GM12873 (cell line): ENCODE results near the gene RAB26.

Experiments used
- TF ChIP-seq, protein P1 (sequence below): IDR thresholded peaks from 2 replicates; pipeline ENCODE4 v1.5.1; 2012; ENCODE audit warnings: low read depth, mild to moderate bottlenecking, moderate library complexity, low read length, control low read depth; ENCODE audit not compliant: insufficient read depth; ENCODE audit errors: missing control alignments

Gene RAB26

DNA sequence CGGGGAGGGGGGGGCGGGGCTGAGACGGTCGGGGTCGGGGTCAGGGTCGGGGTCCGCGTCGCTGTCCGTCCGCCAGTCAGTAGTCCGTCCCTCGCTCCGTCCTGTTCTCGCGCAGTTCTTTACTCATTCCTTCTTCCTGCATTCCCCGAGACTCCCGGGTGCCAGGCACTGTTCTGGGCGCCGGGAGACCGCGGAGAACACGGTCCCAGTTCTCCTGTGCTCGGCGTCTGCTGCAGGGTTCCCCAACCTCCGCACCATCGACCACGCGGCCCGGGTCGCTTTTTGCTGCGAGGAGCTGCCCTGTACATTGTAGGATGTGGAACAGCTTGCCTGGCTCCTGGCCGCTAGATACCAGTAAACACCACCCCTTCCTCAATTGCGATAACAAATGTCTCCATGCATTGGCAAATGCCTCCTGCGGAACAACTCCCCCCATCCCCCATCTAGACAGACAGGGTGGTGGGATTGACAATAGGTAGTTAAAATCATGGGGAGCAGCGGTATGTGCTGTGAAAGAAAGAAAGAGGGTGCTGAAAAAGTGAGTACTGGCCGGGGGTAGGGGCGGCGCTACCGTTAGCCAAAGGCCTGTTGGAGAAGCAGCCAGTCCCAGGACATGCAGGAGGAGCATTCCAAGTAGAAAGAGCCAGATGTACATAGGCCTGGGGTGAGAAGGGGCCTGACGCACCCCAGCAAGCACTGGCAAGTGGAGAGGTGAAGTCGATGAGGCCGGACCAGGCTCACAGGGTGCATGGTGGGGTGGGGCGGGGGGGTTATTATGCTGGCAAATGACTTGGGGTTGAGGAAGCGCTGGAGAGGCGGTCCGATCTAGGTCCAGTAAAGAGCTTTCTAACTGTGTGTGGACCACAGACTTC, 7.8 kb downstream of the RAB26 start:
- TF ChIP-seq, protein P1, sequence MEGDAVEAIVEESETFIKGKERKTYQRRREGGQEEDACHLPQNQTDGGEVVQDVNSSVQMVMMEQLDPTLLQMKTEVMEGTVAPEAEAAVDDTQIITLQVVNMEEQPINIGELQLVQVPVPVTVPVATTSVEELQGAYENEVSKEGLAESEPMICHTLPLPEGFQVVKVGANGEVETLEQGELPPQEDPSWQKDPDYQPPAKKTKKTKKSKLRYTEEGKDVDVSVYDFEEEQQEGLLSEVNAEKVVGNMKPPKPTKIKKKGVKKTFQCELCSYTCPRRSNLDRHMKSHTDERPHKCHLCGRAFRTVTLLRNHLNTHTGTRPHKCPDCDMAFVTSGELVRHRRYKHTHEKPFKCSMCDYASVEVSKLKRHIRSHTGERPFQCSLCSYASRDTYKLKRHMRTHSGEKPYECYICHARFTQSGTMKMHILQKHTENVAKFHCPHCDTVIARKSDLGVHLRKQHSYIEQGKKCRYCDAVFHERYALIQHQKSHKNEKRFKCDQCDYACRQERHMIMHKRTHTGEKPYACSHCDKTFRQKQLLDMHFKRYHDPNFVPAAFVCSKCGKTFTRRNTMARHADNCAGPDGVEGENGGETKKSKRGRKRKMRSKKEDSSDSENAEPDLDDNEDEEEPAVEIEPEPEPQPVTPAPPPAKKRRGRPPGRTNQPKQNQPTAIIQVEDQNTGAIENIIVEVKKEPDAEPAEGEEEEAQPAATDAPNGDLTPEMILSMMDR, result no peak

GRCh38 chr16:2156849-2157224, 8.4 kb downstream of the RAB26 start:
- TF ChIP-seq, protein P1, result no peak

- TF ChIP-seq, protein P1, result no peak
Observed at GRCh38 chr16:2157480-2158261, 9.2 kb downstream of the RAB26 start.

DNA sequence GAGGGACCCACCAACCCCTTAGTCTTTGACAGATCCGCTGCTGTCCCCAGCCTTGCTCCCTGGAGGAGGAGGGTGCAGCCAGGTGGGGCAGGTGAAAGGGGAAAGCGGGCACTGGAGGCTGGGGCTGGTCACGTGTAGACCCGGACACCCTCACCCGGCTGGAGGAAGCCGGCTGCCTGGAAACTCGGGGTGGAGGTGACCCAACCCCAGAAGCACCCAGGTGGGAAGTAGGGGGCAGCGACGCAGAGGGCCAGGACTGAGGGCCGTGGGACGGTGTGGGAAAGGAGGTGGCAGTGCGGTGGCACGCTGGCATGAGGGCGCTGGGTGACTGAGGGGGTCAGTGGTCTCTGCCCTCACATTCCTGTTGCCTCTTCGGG, 9.8 kb downstream of the RAB26 start:
- TF ChIP-seq, protein P1, result no peak

GRCh38 chr16:2159175-2159838, 10.9 kb downstream of the RAB26 start:
- TF ChIP-seq, protein P1, result no peak

DNA sequence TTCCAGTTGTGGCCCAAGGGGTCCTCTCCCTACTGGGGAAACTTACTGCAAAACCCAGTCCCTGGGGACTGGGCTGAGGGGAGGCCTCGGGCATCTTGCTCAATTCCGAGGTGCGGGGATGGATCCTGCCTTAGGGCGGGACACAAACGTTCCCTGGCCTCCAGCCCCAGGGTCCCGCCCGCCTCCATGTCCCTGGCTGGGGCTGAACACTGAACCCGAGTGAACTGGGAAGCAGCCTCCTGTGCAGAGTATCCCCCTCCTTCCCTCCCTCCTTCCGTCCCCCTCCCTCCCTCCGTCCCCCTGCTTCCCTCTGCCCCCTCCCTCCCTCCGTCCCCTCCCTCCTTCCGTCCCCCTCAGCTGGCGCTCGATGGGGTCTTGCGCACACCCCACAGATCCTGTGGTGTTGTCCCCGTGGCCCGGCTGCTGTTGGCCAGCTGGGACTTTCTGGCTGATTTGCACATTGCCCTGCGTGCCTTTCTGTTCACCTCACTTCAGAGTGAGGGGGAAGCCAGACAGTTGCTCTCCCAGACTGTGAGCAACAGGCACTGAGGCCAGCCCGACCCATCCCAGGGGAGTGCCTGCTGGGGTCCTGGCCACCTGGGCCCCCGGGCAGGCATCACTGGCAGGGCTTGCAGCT, 12.6 kb downstream of the RAB26 start:
- TF ChIP-seq, protein P1, result no peak
